ENCODE data around the gene SAMD3.
"Not testable (repeated sequence)": the region's sequence is repeated elsewhere in the genome, so short reads cannot be mapped to it uniquely, and the experiment has no call there.

SAMD3 gene

DNA sequence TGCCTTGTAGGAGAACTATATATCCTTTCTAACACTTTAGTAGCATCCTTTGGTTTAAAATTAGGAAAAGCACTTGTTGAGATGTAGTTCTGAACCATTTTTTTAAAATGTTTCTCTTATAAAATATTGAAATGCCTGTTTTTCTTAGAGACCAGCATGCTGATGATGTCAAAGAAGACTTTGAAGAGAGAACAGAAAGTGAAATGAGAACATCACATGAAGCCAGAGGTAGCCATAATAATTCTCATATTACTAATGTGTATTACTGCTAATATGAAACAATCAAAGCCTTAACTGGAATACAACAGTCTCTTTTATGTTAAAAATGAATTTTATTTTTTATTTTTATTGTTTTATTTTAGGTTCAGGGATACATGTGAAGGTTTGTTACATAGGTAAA lies 102.0 kb downstream of the SAMD3 start:
- Mint-ChIP-seq H3K9me3 (no peaks in the 10 kb centered on the region), H3K4me3 (no peak overlapping the region)
- CTCF ChIA-PET, result interaction anchor here (0.7 kb wide), 1 partner anchor 314 kb away, joined by 4 read pairs; no protein-coding TSS in a partner anchor

DNA sequence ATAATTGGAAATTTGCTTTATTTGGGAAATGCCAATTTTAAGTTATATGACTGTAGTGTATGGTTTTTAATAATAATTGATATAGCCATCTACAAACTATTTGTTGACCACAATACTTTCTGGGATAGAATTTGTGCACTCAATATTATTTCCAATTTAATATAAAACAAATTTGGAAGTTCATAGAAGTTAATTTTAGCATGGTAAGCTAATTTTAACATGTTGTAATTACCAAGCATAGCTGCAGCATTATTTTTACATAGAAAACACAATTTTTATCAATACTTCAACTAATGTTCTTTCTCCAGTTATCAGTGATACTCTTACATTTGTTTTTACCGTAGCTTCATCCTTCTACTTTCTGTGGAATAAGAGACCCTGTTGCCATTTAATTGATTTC lies 103.5 kb downstream of the SAMD3 start:
- H3K9me3 Mint-ChIP-seq, result no peaks in the 10 kb centered on the region
- no peak for DNase-seq
- CTCF ChIA-PET, result no interaction called here

More for the DNA sequence above, 102.0 kb downstream of the SAMD3 start:
- Mint-ChIP-seq H3K27me3 (no peaks in the 10 kb centered on the region), H3K36me3 (peaks cover 41% of the 10 kb centered on the region), H3K27ac (no peak overlapping the region), H3K4me1 (peaks cover 8% of the 10 kb centered on the region)
- no peak for DNase-seq

DNA sequence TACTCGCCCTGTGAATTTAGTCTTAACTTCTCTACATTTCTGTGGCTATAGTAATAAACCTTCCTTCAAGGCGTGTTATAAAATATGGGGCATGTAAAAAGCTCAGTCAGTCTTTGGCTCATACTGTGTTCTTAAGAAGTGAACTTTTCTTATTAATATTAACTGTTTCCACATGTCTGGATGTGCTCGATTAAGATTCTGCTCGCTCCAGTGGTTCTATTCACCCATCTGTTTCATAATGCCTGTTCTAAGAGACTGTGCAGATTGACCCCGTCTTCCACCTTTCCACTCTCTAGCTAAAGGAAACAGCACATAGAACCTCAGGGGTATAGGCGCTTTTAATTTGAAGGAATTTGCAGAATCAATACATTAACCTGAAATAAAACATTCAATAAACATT lies 104.5 kb downstream of the SAMD3 start:
- Mint-ChIP-seq H3K27me3 (no peaks in the 10 kb centered on the region), H3K4me1 (peaks cover 8% of the 10 kb centered on the region), H3K4me3 (no peak overlapping the region), H3K27ac (no peak overlapping the region), H3K36me3 (peaks cover 36% of the 10 kb centered on the region), H3K9me3 (no peaks in the 10 kb centered on the region)
- no peak for DNase-seq
- CTCF ChIA-PET, result no interaction called here

More for the DNA sequence above, 103.5 kb downstream of the SAMD3 start:
- H3K4me3 Mint-ChIP-seq, result no peak overlapping the region
- no peak overlapping the region for H3K27ac Mint-ChIP-seq
- H3K27me3 Mint-ChIP-seq, result no peaks in the 10 kb centered on the region
- H3K36me3 Mint-ChIP-seq, result peaks cover 36% of the 10 kb centered on the region
- H3K4me1 Mint-ChIP-seq, result peaks cover 8% of the 10 kb centered on the region

DNA sequence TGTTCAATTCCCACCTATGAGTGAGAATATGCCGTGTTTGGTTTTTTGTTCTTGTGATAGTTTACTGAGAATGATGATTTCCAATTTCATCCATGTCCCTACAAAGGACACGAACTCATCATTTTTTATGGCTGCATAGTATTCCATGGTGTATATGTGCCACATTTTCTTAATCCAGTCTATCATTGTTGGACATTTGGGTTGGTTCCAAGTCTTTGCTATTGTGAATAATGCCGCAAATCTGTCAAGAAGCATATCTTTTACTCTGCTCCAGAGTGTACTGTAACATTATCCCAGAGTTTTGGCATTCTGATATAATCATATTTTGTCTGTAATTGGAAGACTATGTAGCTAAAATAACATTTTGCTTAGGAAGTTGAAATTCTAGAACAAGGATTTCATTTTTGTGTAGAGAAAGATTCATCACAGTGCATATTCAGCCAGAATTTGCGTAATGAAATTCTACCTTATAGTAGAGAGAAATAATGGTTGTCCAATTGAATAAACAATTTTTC lies 105.5 kb downstream of the SAMD3 start:
- H3K4me1 Mint-ChIP-seq, DNase-seq: not testable (repeated sequence)

DNA sequence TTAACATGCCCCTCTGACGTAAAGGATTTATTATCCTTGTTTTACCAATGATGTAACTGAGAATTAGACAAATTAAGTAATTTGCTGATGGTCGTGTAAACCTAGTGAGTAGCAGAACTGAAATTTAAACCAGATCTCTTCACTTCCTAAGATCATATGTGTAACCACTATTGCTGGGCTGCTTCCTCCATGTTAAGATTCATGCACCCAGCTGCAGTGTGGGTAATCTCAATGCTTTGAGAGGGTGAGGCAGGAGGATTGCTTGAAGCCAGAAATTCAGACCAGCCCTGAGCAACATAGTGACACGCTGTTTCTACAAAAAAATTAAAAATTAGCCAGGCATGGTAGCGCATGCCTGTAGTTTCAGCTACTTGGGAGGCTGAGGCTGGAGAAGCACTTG lies 106.5 kb downstream of the SAMD3 start:
- CTCF ChIA-PET, result no interaction called here

More for the DNA sequence above, 105.5 kb downstream of the SAMD3 start:
- H3K36me3 Mint-ChIP-seq, result peaks cover 40% of the 10 kb centered on the region
- not testable (repeated sequence) for H3K4me3 Mint-ChIP-seq, H3K27ac Mint-ChIP-seq, H3K27me3 Mint-ChIP-seq, H3K9me3 Mint-ChIP-seq
- CTCF ChIA-PET, result interaction anchor here (0.7 kb wide), 1 partner anchor 711 kb away, joined by 4 read pairs; no protein-coding TSS in a partner anchor

DNA sequence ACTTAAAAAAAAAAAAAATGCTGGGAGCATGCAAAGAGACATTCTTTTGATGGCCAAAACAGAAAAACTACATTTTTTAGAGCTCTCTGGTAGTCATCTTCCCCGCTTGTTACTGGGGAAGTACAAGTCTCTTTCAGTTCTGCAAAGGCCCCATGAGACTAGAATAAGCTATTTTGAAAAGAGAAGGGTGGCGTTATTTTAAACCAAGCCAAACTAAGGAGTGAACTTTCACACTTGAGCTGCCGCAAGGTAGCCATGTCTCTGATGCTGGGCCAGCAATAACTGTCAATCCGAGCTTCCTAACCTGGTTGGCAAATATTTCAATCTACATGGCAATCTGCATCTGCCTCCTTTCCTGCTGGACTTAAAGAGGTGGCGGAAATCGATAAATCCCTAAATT lies 107.7 kb downstream of the SAMD3 start:
- no peak overlapping the region for H3K27ac Mint-ChIP-seq
- DNase-seq, result no peak
- H3K4me1 Mint-ChIP-seq, result peaks cover 6% of the 10 kb centered on the region
- H3K36me3 Mint-ChIP-seq, result peaks cover 50% of the 10 kb centered on the region
- H3K27me3 Mint-ChIP-seq, result no peaks in the 10 kb centered on the region
- CTCF ChIA-PET, result no interaction called here
- no peak overlapping the region for H3K4me3 Mint-ChIP-seq
- peaks cover 3% of the 10 kb centered on the region for H3K9me3 Mint-ChIP-seq

More for the DNA sequence above, 106.5 kb downstream of the SAMD3 start:
- Mint-ChIP-seq H3K4me1 (peaks cover 8% of the 10 kb centered on the region), H3K27ac (no peak overlapping the region), H3K9me3 (no peaks in the 10 kb centered on the region), H3K36me3 (peaks cover 46% of the 10 kb centered on the region), H3K4me3 (no peak overlapping the region), H3K27me3 (no peaks in the 10 kb centered on the region)
- no peak for DNase-seq

DNA sequence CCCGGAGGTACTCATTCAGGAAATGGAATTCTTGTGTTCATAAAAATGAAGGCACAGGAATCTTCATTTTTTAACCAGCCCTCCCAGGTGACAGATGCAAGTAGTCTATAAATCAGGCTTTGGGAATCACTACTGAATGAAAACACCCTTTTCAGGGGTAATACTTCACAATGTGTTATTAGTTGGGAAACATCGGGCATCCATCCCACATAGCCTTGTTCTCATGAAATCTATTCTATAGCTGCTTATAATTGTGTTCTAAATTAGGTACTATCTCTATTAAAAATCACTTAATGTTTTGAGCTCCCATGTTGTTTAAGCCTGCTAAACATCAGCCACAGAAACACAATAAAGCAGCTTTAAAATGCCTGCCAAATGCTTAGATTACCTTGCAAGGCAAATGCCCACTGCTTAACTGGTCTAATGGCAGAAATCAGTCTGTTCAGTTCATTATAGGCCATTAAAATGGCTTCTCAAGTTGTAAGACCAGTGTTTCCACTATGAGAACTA lies 109.5 kb downstream of the SAMD3 start:
- H3K9me3 Mint-ChIP-seq, result peaks cover 3% of the 10 kb centered on the region
- H3K27me3 Mint-ChIP-seq, result no peaks in the 10 kb centered on the region

DNA sequence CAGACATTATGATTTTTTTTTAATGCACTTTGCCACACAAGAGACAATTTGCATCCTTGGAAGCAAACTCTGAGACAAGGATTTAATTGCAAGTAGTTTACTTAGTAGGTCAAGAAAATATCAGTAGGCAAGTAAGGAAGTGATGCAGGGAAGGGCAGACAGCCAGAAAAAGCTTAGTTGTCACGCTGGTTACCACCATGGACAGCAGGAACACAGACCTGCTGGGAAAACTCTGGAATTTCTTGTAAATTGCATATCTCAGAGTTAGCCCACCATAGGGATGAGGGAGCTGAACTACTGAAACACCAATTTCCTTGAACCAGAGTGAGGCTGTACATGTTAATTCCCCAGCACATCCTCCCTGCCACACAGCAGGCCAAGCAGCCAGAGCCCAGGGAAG lies 111.7 kb downstream of the SAMD3 start:
- H3K27me3 Mint-ChIP-seq, result no peaks in the 10 kb centered on the region
- peaks cover 3% of the 10 kb centered on the region for H3K9me3 Mint-ChIP-seq
- peaks cover 57% of the 10 kb centered on the region for H3K36me3 Mint-ChIP-seq
- DNase-seq, result no peak
- H3K27ac Mint-ChIP-seq, result no peak overlapping the region
- H3K4me1 Mint-ChIP-seq, result no peaks in the 10 kb centered on the region
- no peak overlapping the region for H3K4me3 Mint-ChIP-seq
- CTCF ChIA-PET, result interaction anchor here (1.1 kb wide), 1 partner anchor 8 kb away, joined by 3 read pairs; no protein-coding TSS in a partner anchor

More for the DNA sequence above, 109.5 kb downstream of the SAMD3 start:
- DNase-seq, result no peak
- H3K4me1 Mint-ChIP-seq, result peaks cover 6% of the 10 kb centered on the region
- H3K4me3 Mint-ChIP-seq, result no peak overlapping the region
- H3K27ac Mint-ChIP-seq, result no peak overlapping the region
- CTCF ChIA-PET, result interaction anchor here (0.6 kb wide), 1 partner anchor 1006 kb away, joined by 3 read pairs; no protein-coding TSS in a partner anchor
- H3K36me3 Mint-ChIP-seq, result peaks cover 56% of the 10 kb centered on the region

DNA sequence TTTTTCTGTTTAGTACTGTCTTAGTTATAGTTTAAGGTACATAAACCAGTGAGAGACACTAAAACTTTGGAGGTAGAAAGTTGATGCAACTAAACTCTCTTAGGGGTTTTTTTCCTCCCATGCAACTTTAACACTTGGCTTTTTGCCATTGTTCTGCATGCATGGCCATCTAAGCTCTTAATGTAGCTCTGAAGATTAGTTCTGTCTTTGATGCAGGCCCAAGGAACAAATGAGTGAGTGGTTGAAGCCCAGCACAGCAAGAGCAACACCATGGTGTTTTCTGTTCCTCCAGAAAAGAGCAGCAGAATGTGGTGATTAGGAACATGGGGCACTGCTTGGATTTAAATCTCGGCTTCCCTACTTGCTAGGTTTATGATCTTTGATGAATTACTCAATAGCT lies 115.0 kb downstream of the SAMD3 start:
- Mint-ChIP-seq H3K27me3 (no peaks in the 10 kb centered on the region), H3K4me3 (no peak overlapping the region), H3K27ac (no peak overlapping the region), H3K9me3 (peaks cover 3% of the 10 kb centered on the region), H3K36me3 (peaks cover 50% of the 10 kb centered on the region), H3K4me1 (no peaks in the 10 kb centered on the region)
- DNase-seq, result no peak
- CTCF ChIA-PET, result no interaction called here

DNA sequence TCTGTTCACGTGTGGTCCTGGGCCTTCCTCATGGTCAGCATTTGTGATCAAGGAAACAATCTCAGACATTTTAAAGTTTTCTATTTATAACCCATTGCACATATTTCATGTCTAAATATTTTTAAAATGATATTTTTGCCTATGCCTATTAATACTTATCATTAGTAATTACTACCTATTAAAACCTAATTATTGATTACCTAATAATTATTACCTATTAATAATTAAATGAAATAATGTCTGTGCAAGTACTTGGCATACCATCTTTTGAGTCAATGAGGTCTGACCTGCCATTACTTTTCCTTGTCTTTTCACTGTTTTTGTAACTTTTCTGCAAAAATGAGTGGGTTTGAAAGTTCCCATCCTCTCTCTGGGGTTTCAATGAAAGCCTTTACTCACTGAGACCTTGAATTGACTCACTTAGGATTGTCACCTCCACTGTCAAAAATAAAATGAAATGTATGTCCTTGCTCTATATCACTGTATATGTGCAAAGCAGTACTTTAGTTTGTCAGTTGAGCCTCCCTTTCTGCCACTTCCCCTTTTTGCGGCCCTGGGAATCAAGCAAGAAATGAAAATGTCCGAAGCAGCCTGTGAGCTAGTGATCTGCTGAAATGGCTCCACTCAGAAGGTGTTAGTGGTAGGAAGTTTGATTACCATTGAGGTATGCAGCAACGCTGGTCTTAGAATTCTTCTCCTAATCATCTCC lies 116.6 kb downstream of the SAMD3 start:
- Mint-ChIP-seq H3K27ac (no peak overlapping the region), H3K4me1 (no peaks in the 10 kb centered on the region), H3K27me3 (no peaks in the 10 kb centered on the region), H3K4me3 (no peak overlapping the region), H3K9me3 (peaks cover 3% of the 10 kb centered on the region), H3K36me3 (peaks cover 54% of the 10 kb centered on the region)
- CTCF ChIA-PET, result no interaction called here
- DNase-seq, result no peak

DNA sequence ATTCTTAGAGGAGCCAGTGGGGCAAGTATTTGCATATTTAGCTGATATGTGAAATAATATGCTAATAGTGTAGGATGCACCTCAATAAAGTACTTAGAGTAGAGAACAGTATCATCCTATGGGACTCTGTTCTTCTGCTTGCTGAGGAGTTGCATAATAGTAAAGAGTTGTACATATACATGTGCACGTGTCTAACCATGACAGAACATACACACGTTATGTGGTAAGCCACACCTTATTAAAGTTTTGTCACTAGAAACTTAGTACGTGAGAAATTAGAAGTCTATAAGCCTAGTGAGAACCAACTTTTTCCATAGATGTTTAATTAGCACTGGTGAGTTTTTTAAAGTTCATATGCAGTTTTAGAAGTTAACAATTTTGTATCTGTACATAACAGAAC lies 123.6 kb downstream of the SAMD3 start:
- CTCF ChIA-PET, result no interaction called here
- Mint-ChIP-seq H3K36me3 (peaks cover 46% of the 10 kb centered on the region), H3K27ac (no peak overlapping the region), H3K9me3 (peaks cover 2% of the 10 kb centered on the region), H3K27me3 (no peaks in the 10 kb centered on the region), H3K4me3 (no peak overlapping the region), H3K4me1 (peaks cover 17% of the 10 kb centered on the region)
- no peak for DNase-seq

DNA sequence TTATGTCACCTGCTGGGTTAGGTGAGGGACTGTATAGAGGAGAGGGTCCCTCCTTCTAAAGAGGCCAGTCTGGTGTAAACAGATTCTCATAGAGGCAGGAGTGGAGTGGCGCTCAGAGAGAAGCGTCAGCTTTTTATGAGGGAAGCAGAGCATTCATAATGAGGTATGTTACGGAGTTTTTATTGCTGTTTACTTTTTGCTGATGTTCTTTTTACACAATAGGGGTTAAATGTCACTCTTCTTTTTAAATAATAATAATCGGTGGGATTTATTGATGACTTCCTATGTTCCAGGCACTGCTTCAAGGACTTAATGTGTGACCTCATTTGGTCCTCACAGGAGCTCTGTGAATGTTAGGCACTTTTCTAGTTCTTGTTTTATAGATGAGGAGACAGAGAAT lies 124.4 kb downstream of the SAMD3 start:
- no peaks in the 10 kb centered on the region for H3K27me3 Mint-ChIP-seq
- H3K4me3 Mint-ChIP-seq, result no peak overlapping the region
- CTCF ChIA-PET, result no interaction called here
- H3K27ac Mint-ChIP-seq, result no peak overlapping the region
- peaks cover 2% of the 10 kb centered on the region for H3K9me3 Mint-ChIP-seq
- H3K4me1 Mint-ChIP-seq, result peaks cover 22% of the 10 kb centered on the region
- no peak for DNase-seq
- H3K36me3 Mint-ChIP-seq, result peaks cover 47% of the 10 kb centered on the region

Data from activated naive CD4-positive, alpha-beta T cell treated with anti-CD3 and anti-CD28 coated beads, Interleukin-2, amount 10 ng/mL, durations not matched to agents 7 days and 5 days (primary cell).